ENCODE data around the gene C1orf210.

C1orf210 gene

DNA sequence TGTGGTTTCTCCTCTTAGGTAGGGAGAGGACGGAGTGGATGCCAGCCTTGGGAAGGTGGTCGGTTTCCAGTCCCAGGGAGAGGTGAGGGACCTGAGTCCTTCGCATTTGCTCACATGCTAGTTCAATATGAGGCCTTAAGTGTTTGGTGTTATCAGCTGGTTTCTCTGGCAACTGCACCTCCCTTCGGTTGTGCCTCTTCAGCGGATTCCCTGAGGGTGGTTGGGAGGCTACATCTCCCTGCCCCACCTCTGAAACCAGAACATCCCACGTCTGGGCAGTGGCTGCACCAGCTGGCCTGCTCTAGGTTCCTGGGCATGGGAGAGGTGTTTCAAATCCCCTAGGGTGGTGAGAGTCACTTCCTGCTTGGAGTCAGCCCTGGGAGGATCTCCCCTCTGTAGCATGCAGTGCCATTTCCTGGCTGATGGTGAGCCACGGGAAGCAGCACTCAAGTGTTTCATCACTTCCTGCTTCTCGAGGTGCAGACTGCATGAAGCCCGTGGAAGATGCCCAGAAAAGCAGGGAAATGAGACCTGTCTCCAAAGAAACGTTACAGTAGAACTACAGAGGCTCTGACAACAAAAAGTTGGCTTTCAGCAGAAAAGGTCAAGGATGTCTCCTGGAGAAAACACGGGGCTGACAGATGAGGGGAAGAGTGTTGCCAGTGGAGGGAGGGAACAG is 11.1 kb downstream of the C1orf210 start:
- peak; percentile 56 for DNase-seq (ENCODE audit: low read depth)
- H3K4me3 ChIP-seq (ENCODE audit: low read depth, low read length): no peak overlapping the region
- no peak for TF ChIP-seq CTCF (conservative IDR thresholded peaks at IDR 0.05; ENCODE audit: low read depth, low read length)

GRCh38 chr1:43273708-43274107 is 11.7 kb downstream of the C1orf210 start:
- no peak for TF ChIP-seq CTCF (conservative IDR thresholded peaks at IDR 0.05; ENCODE audit: low read depth, low read length)
- DNase-seq (ENCODE audit: low read depth): no peak
- H3K4me3 ChIP-seq (ENCODE audit: low read depth, low read length): no peak overlapping the region

DNA sequence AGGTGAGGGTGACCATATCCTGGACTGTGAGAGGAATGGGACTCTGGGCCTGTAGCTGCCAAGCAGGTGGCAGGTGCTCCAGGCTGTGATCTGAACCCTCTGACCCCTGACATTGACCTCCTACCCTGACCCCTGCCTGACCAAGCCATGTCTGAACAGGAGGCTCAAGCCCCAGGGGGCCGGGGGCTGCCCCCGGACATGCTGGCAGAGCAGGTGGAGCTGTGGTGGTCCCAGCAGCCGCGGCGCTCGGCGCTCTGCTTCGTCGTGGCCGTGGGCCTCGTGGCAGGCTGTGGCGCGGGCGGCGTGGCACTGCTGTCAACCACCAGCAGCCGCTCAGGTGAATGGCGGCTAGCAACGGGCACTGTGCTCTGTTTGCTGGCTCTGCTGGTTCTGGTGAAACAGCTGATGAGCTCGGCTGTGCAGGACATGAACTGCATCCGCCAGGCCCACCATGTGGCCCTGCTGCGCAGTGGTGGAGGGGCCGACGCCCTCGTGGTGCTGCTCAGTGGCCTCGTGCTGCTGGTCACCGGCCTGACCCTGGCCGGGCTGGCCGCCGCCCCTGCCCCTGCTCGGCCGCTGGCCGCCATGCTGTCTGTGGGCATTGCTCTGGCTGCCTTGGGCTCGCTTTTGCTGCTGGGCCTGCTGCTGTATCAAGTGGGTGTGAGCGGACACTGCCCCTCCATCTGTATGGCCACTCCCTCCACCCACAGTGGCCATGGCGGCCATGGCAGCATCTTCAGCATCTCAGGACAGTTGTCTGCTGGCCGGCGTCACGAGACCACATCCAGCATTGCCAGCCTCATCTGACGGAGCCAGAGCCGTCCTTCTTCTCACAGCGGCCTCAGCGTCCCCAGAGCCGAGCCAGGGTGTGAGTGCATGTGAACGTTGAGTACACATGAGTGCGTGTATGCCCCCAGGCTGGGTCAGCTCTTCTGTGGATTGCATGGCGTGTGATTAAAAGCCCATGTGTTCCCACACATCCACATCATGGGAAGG is 12.5 kb downstream of the C1orf210 start:
- no peak overlapping the region for H3K4me3 ChIP-seq (ENCODE audit: low read depth, low read length)
- DNase-seq (ENCODE audit: low read depth): no peak
- TF ChIP-seq CTCF (conservative IDR thresholded peaks at IDR 0.05; ENCODE audit: low read depth, low read length): no peak

- TF ChIP-seq CTCF (conservative IDR thresholded peaks at IDR 0.05; ENCODE audit: low read depth, low read length): no peak
- H3K4me3 ChIP-seq (ENCODE audit: low read depth, low read length): no peak overlapping the region
- no peak for DNase-seq (ENCODE audit: low read depth)
These were observed 13.2 kb downstream of the C1orf210 start for GRCh38 chr1:43272161-43272560.

DNA sequence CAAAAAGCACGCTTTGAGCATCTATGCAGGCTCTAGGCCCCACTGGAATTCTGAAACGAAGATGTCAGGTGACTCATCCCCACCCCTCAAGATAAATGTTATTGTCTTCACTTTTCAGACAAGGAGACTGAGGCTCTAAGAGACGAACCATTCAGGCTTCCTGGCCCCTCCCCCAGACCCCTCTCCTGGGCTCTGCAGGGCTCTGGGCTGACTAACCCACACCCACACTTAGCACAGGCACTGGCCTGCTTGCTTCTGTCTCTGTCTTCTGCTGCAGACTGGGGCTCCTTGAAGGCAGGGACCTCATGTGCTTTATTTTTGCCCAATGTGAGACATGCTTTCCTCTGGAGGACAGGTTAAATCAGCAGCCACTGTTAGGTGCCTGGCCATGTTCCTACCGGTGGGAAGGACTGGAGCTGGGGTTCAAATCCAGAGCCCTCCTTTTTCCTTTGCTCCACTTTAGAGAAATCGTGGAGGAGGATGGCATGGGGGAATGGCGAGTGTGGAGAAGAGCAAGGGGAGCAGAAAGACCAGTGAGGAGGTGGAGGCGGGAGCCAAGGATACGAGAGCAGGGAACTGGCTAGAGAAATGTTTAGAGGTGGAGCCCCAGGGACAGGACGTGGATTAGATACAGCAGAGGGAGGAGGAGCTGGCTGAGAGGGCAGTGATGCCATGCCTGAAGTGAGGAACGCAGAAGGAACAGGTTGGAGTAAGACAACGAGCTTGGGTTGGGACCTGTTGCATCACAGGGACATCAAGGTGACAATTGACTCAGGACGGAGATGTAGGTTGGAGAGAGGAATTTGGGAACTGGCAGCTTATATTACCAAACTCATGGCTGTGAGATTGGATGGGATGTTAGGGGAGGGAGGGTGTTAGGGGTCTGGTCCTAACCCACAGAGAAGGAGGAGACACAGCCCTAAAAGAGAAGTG is 13.9 kb downstream of the C1orf210 start:
- no peak overlapping the region for H3K4me3 ChIP-seq (ENCODE audit: low read depth, low read length)
- no peak for TF ChIP-seq CTCF (conservative IDR thresholded peaks at IDR 0.05; ENCODE audit: low read depth, low read length)
- no peak for DNase-seq (ENCODE audit: low read depth)

DNA sequence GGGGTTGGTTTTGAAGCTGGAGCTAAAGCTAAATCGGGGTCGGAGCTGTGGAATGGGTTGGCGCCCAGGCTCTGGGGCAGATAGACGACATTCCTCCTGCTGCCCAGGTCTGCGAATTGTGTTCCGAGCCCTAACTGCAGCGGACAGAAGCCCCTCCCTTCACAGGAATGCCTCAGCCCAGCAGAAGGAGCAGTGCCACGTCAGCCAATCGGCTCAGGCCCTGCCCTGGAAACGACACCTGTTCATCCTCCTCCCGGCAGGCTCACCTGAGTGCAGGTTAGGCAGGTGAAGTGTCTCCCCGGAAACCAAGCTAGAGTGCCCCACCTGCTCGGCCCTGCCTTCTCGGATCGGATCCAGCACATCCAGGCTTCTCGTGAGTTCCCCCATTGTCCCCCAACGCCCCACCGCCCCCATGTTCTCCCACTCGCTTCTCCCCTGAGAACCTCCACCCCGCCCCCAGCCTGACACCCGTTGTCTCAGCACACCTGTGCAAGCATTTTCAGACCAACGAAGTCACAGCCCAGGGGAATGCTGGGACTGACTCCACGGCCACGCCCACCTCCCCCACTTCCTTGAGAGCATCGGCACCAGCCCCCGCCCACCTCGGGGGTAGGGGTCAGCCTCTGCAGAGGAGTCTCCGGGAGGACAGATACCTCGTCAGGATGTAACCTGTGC is 14.8 kb downstream of the C1orf210 start:
- H3K4me3 ChIP-seq (ENCODE audit: low read depth, low read length): peak overlapping the region; percentile 27
- no peak for TF ChIP-seq CTCF (conservative IDR thresholded peaks at IDR 0.05; ENCODE audit: low read depth, low read length)
- DNase-seq (ENCODE audit: low read depth): peak; percentile 26

Measured in choroid plexus epithelial cell (primary cell).